GM23248 (cell line): ENCODE measurements around the gene TTF1. TPM values are rescaled to one million over a fixed set of nuclear protein-coding genes. Genes with fewer than 3 reads are reported as not detected.
"Not testable (repeated sequence)": the region's sequence is repeated elsewhere in the genome, so short reads cannot be mapped to it uniquely, and the experiment has no call there.

Experiments
- DNase-seq: peaks from one replicate; pipeline ENCODE4 v3.0.0-alpha.2; 2015
- H2AFZ ChIP-seq: fragments of 200-600 bp; sonication (generic); 2 replicates; pipeline ENCODE4 v1.6.1; 2016; ENCODE audit warnings: antibody characterized with exemption
- H3F3A ChIP-seq: fragments of 200-600 bp; sonication (generic); 2 replicates; pipeline ENCODE4 v1.6.1; 2016; ENCODE audit warnings: mild to moderate bottlenecking, antibody characterized with exemption, mixed run types; ENCODE audit not compliant: insufficient read depth
- H3K27ac ChIP-seq: fragments of 200-600 bp; sonication (generic); 2 replicates; pipeline ENCODE4 v1.5.1; 2016; ENCODE audit warnings: mild to moderate bottlenecking
- H3K27me3 ChIP-seq: fragments of 200-600 bp; sonication (generic); replicated peaks from 2 replicates; pipeline ENCODE4 v1.6.1; 2016; ENCODE audit warnings: mild to moderate bottlenecking; ENCODE audit not compliant: insufficient read depth
- H3K36me3 ChIP-seq: fragments of 200-600 bp; sonication (generic); 2 replicates; pipeline ENCODE4 v1.6.1; 2016; ENCODE audit warnings: low read depth, mild to moderate bottlenecking
- H3K4me1 ChIP-seq: fragments of 200-600 bp; sonication (generic); 2 replicates; pipeline ENCODE4 v1.6.1; 2016; ENCODE audit warnings: mild to moderate bottlenecking; ENCODE audit not compliant: insufficient read depth
- H3K4me2 ChIP-seq: fragments of 200-600 bp; sonication (generic); one replicate; pipeline ENCODE4 v1.6.1; 2016; ENCODE audit warnings: mild to moderate bottlenecking; ENCODE audit not compliant: unreplicated experiment
- H3K4me3 ChIP-seq: fragments of 200-600 bp; sonication (generic); 2 replicates; pipeline ENCODE4 v1.5.1; 2016; ENCODE audit warnings: mild to moderate bottlenecking
- H3K79me2 ChIP-seq: fragments of 200-600 bp; sonication (generic); 2 replicates; pipeline ENCODE4 v1.6.1; 2016; ENCODE audit warnings: mild to moderate bottlenecking; ENCODE audit not compliant: insufficient read depth
- H3K9ac ChIP-seq: fragments of 200-600 bp; sonication (generic); 2 replicates; pipeline ENCODE4 v1.6.1; 2016; ENCODE audit warnings: mild to moderate bottlenecking
- H3K9me2 ChIP-seq: fragments of 200-600 bp; sonication (generic); 2 replicates; pipeline ENCODE4 v1.6.1; 2016; ENCODE audit warnings: mixed run types, mild to moderate bottlenecking, moderate library complexity; ENCODE audit not compliant: insufficient read depth
- H3K9me3 ChIP-seq: fragments of 200-600 bp; sonication (generic); one replicate; pipeline ENCODE4 v1.6.1; 2017; ENCODE audit warnings: low read depth
- H4K20me1 ChIP-seq: fragments of 200-600 bp; sonication (generic); 2 replicates; pipeline ENCODE4 v1.6.0; 2016; ENCODE audit not compliant: insufficient read depth
- EZH2 ChIP-seq: fragments of 200-600 bp; sonication (generic); IDR thresholded peaks from 2 replicates; pipeline ENCODE4 v1.6.1; 2018; ENCODE audit warnings: antibody characterized with exemption, mild to moderate bottlenecking; ENCODE audit not compliant: insufficient read depth, poor library complexity, severe bottlenecking
- EZH2phosphoT487 ChIP-seq: fragments of 200-600 bp; sonication (generic); IDR thresholded peaks from 2 replicates; pipeline ENCODE4 v1.6.1; 2018; ENCODE audit warnings: antibody characterized with exemption, moderate library complexity, mild to moderate bottlenecking, low read depth; ENCODE audit not compliant: insufficient read depth
- WGBS, 2 experiments: methylation state at CpG; one replicate each; pipeline ENCODE4 v1.1.6; 2015 to 2017; ENCODE audit warnings: low lambda C conversion rate in 2 of 2, low coverage in 1 of 2; ENCODE audit errors: missing lambda C conversion rate in 2 of 2; 5-methylcytosine and 5-hydroxymethylcytosine counted together
- in situ Hi-C: fragments of 300-500 bp; cut with MboI; formaldehyde crosslinking; loops from 2 replicates; pipeline ENCODE4 v1.15.0; 2020
- polyA plus RNA-seq: library from polyadenylated mRNA; unstranded; fragments of >200 nt; fragmentation: Nextera tagmentation; extraction: Ambion mirVana; gene quantifications from 2 replicates; pipeline ENCODE4 v1.2.1, GENCODE V29; 2016
- total RNA-seq: library from RNA; depleted of rRNA; stranded (reverse); fragments of >200 nt; shearing (Covaris generic); gene quantifications from 2 replicates; pipeline ENCODE4 v1.2.3, GENCODE V29; 2014

Gene TTF1
- total and polyA plus RNA-seq, 2 experiments from 2014 or later = 5.3 to 6.7 TPM

DNA sequence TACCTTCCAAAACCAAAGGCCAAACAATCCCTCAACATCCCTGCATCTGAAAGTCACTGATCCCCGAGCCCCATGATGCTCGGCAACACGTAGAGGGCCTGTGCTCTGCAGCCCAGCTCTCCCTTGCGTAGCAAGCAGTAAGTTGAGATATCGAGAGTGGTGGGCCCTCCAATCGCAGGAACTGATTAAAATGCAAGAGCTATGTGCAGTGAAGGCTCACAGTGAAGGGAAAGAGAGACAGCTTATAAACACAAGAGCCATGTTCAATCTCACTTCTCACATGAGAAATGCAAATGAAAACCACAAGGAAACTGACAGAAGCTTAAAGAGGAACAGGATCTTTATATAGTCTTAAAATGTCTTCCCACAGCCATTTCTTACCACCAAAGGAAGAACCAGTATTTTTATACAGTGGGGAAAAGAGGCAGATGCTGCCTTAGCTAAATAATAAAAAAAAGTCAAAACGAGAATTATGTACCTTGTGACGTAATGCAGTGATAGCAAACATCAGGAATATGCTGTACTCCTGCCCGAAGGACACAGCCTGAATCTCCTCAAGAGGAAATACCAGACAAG lies 24.6 kb downstream of the TTF1 start:
- Histone ChIP-seq H3F3A (no peaks in the 10 kb centered on the region; the same call in 1 of the 2 replicates), H3K27me3 (no peaks in the 10 kb centered on the region), H3K4me1 (no peaks in the 10 kb centered on the region), H3K36me3 (peaks cover 15% of the 10 kb centered on the region; the same call in 1 of the 2 replicates), H3K79me2 (no peaks in the 10 kb centered on the region), H3K9me3 (no peaks in the 10 kb centered on the region), H3K27ac (no peak overlapping the region), H3K4me2 (no peak overlapping the region), H2AFZ (no peak overlapping the region), H3K9ac (no peak overlapping the region), H3K4me3 (no peak overlapping the region), H3K9me2 (no peaks in the 10 kb centered on the region), H4K20me1 (no peaks in the 10 kb centered on the region)
- in situ Hi-C loops = no loop called here
- WGBS, 2 experiments = 98% methylated on average over 9 of the region's 9 CpGs
- no peak for TF ChIP-seq EZH2
- TF ChIP-seq EZH2phosphoT487 = no peak
- no peak for DNase-seq

DNA sequence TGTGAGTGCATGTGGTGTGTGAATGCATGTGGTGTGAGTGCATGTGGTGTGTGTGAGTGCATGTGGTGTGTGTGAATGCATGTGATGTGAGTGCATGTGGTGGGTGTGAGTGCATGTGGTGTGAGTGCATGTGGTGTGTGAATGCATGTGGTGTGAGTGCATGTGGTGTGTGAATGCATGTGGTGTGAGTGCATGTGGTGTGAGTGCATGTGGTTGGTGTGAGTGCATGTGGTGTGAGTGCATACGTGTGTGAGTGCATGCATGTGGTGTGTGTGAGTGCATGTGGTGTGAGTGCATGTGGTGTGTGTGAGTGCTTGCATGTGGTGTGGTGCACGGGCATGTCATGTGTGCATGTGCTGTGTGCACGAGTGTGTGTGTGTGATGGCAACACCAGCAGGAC lies 28.2 kb downstream of the TTF1 start:
- H3K4me1 ChIP-seq, H3K36me3 ChIP-seq, H3K9me3 ChIP-seq, H3K79me2 ChIP-seq, H3K27ac ChIP-seq, H3K9me2 ChIP-seq, DNase-seq, H2AFZ ChIP-seq, H3K27me3 ChIP-seq, in situ Hi-C loops, H3K4me3 ChIP-seq, H4K20me1 ChIP-seq, H3K9ac ChIP-seq, H3F3A ChIP-seq, H3K4me2 ChIP-seq: not testable (repeated sequence)
- 76 to 94% methylated on average over 3 of the region's 3 CpGs for WGBS, 2 experiments

DNA sequence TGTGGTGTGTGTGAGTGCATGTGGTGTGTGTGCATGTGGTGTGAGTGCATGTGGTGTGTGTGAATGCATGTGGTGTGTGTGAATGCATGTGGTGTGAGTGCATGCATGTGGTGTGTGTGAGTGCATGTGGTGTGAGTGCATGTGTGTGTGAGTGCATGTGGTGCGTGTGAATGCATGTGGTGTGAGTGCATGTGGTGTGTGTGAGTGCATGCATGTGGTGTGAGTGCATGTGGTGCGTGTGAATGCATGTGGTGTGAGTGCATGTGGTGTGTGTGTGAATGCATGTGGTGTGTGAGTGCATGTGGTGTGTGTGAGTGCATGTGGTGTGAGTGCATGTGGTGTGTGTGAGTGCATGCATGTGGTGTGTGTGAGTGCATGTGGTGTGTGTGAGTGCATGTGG lies 28.9 kb downstream of the TTF1 start:
- H3K4me2 ChIP-seq, H3K4me3 ChIP-seq, H3K27ac ChIP-seq, H3K9me3 ChIP-seq, H3K79me2 ChIP-seq, in situ Hi-C loops, H2AFZ ChIP-seq, H3K27me3 ChIP-seq, DNase-seq, H3K9me2 ChIP-seq, H3K9ac ChIP-seq, H3K4me1 ChIP-seq, H4K20me1 ChIP-seq, H3F3A ChIP-seq, H3K36me3 ChIP-seq: not testable (repeated sequence)
- 100% methylated on average over 2 of the region's 2 CpGs; no CpG with 5 or more reads in 1 of the 2 experiments for WGBS, 2 experiments

DNA sequence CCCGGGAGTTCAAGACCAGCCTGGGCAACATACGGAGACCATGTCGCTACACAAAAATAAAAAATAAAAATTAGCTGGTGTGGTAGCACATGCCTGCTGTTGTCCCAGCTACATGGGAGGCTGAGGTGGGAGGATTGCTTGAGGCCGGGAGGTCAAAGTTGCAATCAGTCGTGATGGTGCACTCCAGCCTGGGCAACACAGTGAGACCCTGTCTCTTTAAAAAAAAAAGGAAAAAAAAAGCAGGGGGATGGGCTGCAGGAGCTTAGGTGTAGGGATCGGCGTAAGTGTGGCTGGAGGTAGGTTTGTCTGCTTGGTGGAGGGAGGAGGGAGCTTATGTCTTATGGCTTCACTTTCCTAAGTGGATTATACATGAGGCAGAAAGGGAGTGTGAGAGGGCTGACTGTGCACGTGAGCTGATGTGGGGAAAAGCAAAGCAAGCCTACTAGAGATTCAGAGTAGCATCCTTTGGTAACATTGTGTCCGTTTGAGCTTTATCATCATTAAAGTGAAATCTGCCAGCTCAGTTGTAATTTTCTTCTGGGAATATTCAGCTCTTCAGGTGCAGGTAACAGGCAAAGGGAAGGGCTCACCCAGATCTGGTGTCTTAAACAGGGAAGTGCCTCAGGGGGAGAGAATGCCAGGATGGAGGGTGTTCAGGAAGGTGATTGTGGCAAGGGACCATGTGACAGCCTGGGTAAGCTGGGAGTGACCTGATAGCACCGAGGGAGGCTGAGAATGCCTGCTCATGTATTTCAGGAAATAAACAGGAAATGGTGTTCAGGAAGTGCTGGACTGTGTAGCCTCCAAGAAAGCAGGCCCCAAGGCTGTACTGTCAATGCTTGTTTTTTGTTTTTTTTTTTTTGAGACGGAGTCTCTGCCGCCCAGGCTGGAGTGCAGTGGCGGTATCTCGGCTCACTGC lies 34.2 kb downstream of the TTF1 start:
- Histone ChIP-seq H3K9me3 (no peaks in the 10 kb centered on the region), H3F3A (no peaks in the 10 kb centered on the region), H3K36me3 (peaks cover 6% of the 10 kb centered on the region), H3K4me2 (no peak overlapping the region), H3K27ac (no peak overlapping the region), H2AFZ (peak overlapping the region; percentile 56; the same call in 1 of the 2 replicates), H3K9ac (no peak overlapping the region), H3K79me2 (no peaks in the 10 kb centered on the region), H3K4me1 (no peaks in the 10 kb centered on the region), H3K27me3 (no peaks in the 10 kb centered on the region), H3K9me2 (no peaks in the 10 kb centered on the region), H4K20me1 (no peaks in the 10 kb centered on the region), H3K4me3 (no peak overlapping the region)
- TF ChIP-seq EZH2 (no peak), EZH2phosphoT487 (no peak)
- in situ Hi-C loops = no loop called here
- DNase-seq = peak; percentile 5
- WGBS, 2 experiments = 80 to 83% methylated on average over 14 of the region's 14 CpGs
